HG03108 (cell line): Measurements from ENCODE around the gene ZNF408.
"Not testable (repeated sequence)": the region's sequence is repeated elsewhere in the genome, so short reads cannot be mapped to it uniquely, and the experiment has no call there.

ENCODE experiments used
- ATAC-seq: cut with Tn5 transposase; IDR thresholded peaks from one replicate; pipeline ENCODE4 v1.9.1; 2021; ENCODE audit warnings: moderate library complexity; ENCODE audit not compliant: unreplicated experiment

The ZNF408 gene

DNA sequence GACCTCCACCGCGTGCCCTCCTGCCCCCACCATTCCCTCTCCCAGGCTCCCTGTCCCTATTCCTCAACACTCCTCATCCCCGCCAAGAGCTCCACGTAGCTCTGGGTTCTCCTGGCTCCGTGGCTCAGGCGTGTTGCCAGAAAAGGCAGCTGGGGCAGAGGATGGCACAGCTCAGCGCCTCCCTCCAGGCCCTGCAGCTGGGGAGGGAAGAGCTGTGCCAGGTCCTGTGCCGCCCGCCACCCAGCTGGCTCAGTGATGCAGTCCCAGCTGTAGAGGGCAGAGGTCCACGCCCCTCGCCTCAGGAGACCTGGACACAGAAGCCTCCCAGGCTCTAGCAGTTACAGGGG, 4.6 kb upstream of the ZNF408 start:
- no peak for ATAC-seq

DNA sequence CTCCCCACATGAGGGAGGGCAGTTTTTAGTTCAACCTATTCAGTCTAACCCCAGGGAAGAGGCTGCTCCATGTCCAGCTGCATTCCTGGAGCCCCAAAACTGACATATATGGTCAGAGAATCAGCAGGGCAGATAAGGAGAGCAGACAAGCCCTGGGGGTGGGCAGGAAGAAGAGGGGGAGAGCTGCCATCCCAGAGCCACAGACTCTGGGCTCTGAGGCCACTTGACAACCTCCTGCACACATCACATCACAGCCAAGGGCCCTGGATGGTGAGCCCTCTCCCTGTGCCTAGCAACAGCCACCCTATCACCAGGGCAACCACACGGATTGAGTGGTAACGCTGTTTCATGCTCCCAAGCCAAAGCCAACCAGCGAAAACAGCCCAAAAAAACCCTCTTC, 3.5 kb upstream of the ZNF408 start:
- ATAC-seq, result no peak

DNA sequence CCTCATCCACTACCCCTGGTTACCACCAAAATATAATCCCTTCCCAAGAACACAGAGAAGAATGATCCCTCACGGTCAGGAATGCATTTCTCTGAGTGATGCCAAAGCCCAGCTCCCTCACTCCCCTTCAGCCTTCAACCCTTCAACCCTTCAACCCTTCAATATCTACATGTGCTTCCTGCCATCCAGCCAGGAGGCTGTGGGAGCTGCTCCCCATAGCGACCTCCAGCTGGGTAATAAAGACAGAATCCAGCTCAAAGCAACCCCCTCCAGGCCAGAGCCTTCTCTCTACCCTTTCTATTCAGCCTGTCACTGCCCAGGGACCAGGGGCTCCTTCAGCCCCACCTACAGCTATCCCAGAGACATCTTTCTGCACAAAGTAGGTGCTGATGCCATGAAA, 3.1 kb upstream of the ZNF408 start:
- no peak for ATAC-seq

- no peak for ATAC-seq
Observed at GRCh38 chr11:46698597-46698996, 2.2 kb upstream of the ZNF408 start.

DNA sequence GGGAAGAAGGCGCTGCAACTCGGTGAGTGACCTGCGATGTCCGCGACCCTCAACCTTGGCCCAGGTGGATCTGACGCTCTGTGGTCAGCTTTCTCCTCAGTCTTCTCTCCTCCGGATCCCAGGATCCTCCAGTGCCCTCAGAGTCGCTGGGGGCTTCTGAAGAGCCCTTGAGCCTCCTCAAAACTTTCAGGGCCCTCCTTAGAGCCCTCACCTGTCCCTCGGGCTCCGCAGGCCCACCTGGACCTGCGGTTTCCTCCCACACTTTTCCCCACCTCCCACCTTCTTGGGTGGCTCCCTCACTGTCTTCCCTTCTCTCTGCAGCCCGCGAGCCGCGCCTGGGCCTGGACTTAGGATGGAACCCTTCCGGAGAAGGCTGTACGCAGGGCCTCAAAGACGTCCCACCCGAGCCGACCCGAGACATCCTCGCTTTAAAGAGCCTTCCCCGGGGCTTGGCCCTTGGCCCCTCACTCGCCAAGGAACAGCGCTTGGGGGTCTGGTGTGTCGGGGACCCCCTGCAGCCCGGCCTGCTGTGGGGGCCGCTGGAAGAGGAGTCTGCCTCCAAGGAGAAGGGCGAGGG, 335 bp downstream of the ZNF408 start:
- ATAC-seq, result no peak

DNA sequence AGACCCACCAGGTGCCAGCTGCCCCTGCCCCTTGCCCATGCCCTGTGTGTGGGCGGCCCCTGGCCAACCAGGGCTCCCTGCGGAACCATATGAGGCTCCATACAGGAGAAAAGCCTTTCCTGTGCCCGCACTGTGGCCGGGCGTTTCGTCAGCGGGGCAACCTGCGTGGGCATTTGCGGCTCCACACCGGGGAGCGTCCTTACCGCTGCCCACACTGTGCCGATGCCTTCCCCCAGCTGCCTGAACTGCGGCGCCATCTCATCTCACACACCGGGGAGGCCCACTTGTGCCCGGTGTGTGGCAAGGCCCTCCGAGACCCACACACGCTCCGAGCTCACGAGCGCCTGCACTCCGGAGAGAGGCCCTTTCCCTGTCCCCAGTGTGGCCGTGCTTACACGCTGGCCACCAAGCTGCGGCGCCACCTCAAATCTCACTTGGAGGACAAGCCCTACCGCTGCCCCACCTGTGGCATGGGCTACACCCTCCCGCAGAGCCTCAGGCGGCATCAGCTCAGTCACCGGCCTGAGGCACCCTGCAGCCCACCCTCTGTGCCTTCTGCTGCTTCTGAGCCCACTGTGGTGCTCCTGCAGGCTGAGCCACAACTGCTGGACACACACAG, 4.3 kb downstream of the ZNF408 start:
- no peak for ATAC-seq

GRCh38 chr11:46706886-46707285, 6.1 kb downstream of the ZNF408 start:
- ATAC-seq, result no peak

GRCh38 chr11:46709351-46709750, 8.5 kb downstream of the ZNF408 start:
- ATAC-seq, result not testable (repeated sequence)

- ATAC-seq, result no peak
Observed at GRCh38 chr11:46710821-46711269, 10.0 kb downstream of the ZNF408 start.

DNA sequence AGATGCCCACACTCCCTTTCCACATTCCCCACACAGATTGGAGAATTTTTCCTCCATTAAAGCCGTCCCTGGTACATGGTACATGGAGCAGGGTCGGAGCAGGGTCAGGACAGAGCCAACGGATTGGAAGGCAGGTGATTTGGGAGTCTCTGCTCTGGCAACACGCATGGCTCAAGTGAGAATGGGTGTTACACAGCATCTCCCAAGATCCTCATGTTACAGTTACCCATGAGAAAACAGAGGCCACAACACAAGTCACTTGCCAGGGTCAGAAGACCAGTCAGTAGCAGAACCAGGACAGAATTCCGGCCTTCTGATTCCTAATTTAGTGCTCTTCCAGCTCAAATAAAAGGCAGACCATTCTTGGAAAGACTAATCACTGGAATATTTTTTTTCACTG, 10.5 kb downstream of the ZNF408 start:
- ATAC-seq, result no peak

DNA sequence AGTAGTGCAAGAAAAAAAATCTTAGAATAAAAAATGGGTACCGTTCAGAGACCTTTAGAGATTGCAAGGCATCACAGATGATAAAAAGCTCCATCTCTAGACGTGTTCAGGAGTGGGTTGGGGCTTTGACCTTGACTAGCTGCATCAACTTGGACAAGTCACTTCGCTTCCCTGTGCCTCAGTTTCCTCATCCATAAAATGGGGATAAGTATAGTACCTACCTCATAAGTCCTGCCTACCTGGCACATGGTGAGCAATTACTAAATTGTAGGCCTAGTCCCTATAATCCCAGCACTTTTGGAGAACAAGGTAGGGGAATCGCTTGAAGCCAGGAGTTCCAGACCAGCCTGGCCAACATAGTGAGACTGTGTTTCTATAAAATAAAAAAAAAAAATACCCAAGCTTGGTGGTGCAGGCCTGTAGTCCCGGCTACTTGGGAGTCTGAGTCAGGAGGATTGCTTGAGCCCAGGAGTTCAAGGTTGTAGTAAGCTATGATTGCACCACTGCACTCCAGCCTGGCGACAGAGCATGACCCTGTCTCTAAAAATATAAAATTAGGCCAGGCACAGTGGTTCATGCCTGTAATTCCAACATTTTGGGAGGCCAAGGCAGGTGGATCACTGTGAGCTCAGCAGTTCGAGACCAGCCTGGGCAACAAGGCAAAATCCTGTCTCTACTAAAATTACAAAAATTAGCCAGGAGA, 12.2 kb downstream of the ZNF408 start:
- ATAC-seq, result no peak

- ATAC-seq, result not testable (repeated sequence)
Observed at GRCh38 chr11:46717825-46718154, 17.0 kb downstream of the ZNF408 start.

DNA sequence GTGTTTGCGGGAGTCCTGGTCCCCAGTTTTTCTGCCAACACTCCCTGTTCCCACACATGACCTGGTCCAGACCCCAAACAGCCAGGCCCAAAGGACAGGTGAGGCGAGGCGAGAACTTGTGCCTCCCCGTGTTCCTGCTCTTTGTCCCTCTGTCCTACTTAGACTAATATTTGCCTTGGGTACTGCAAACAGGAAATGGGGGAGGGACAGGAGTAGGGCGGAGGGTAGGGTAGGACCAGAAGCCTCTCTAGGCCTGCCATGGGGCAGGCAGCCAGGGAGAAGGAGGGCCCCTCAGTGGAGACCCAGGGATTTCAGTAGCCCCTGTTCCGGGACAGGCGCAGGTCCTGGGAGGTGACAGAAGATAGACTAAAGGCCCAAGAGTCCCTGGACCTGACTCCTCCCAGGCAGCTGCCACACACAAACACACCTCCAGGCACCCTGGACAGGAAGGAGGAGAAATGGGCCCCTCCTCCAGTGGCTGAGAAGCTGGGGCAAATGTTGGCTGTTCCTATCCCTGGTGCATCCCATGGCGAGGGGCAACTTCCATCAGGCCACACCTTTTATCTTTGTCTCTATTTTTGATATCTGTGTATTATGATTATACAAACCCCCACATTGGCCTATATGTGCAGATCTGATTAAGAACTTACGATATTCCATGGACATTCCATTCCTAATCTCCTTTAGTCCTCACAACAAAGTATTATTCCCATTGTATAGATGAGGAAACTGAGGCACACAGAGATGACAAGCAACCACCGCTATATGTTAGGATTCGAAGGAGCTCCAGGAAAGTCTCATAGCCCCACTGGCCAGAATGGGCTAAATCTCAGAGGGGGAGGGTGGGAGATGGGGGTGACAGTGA, 17.6 kb downstream of the ZNF408 start:
- no peak for ATAC-seq

DNA sequence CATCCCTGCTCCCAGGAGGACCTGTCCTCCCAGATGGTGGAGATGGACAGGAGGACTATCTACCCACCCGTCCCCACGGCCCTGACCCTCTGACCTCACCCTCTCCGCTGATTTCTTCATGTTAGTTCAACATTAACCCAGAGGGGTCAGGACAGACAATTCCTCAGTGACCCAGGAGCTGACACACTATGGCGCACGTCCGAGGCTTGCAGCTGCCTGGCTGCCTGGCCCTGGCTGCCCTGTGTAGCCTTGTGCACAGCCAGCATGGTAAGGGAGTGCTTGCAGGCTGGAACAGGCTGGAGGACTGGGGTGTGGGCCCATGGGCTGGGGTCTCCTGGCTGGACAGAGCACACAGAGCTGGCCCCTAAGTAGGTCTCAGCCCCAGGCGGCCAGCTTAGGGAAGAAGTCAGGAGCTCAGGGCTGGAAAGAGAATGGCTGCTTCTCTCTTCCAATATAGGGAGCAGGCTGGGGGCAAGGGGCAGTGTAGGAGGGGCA, 18.3 kb downstream of the ZNF408 start, which contains the start of gene F2:
F2 (plus strand) TSS at position 166 of the 495 bp plus-strand sequence; CDS start at position 189, 23 bp downstream.
- no peak for ATAC-seq

GRCh38 chr11:46719543-46720218, 18.9 kb downstream of the ZNF408 start:
- ATAC-seq, result no peak

DNA sequence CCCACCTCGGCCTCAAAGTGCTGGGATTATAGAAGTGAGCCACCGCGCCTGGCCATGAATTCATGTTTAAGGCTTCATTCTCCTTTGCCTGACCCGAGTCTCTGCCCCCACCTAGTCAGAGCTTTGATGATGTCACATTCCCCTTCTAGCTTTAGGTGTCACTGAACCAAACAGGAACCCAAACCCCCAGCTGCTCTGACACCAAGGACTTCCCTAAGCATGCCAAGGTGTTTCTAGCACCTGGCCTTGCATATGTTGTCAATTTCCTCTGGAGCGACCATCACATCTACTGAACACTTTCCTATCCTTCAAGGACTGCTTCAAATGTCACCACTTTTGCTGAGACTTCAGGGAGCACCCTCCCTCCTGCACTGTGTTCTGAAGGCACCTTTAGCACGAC, 20.5 kb downstream of the ZNF408 start:
- no peak for ATAC-seq

GRCh38 chr11:46722566-46723358, 21.9 kb downstream of the ZNF408 start:
- no peak for ATAC-seq

GRCh38 chr11:46723359-46723680, 22.5 kb downstream of the ZNF408 start:
- ATAC-seq, result no peak

- no peak for ATAC-seq
Observed at GRCh38 chr11:46724088-46724487, 23.3 kb downstream of the ZNF408 start.
